HG03095 (cell line): ENCODE results near the gene SOX10.
"Not testable (repeated sequence)": the region's sequence is repeated elsewhere in the genome, so short reads cannot be mapped to it uniquely, and the experiment has no call there.

Experiments used
- ATAC-seq: cut with Tn5 transposase; IDR thresholded peaks from one replicate; pipeline ENCODE4 v1.9.1; 2021; ENCODE audit warnings: moderate library complexity; ENCODE audit not compliant: unreplicated experiment

The SOX10 gene

GRCh38 chr22:37986371-37986770 is 2.0 kb upstream of the SOX10 start:
- ATAC-seq: no peak

- ATAC-seq: no peak
Observed at GRCh38 chr22:37985751-37986281, 1.5 kb upstream of the SOX10 start.

GRCh38 chr22:37985050-37985585 is 763 bp upstream of the SOX10 start:
- no peak for ATAC-seq

DNA sequence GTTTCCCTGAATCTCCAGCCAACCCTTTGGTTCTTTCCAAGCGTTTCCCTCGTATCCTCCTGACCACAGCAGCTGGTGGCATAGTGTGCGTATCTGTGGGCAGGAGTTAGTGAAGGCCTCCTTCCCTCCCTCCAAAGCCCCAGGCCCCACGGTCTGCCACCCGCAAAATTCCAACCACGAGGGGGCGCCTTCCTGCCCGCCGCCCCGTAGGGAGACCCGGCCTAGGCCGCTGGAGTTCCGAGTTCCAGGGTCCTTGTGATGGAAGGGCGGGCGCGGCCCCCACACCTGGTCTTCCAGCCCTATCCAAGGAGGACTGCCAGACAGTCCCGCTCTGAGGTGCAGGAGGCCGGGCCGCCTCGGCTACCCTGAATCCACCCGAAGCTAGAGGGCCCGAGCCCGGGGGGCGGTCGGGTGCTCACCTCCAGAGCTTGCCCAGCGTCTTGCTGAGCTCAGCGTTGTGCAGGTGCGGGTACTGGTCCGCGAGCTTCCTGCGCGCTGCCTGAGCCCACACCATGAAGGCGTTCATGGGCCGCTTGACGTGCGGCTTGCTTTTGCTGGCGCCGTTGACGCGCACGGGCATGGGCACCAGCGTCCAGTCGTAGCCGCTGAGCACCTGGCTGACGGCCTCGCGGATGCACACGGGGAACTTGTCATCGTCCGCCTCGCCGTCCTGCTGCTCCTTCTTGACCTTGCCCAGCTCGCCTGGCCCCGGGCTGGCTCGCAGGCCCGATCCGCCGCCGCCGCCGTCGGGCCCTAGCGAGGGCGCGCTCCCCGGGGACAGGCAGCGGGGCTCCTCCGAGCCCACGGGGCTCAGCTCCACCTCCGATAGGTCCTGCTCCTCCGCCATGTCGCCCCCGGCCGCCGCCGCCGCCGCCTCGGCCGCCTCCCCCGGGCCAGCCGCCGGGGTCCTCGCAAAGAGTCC is 1.2 kb downstream of the SOX10 start:
- no peak for ATAC-seq

DNA sequence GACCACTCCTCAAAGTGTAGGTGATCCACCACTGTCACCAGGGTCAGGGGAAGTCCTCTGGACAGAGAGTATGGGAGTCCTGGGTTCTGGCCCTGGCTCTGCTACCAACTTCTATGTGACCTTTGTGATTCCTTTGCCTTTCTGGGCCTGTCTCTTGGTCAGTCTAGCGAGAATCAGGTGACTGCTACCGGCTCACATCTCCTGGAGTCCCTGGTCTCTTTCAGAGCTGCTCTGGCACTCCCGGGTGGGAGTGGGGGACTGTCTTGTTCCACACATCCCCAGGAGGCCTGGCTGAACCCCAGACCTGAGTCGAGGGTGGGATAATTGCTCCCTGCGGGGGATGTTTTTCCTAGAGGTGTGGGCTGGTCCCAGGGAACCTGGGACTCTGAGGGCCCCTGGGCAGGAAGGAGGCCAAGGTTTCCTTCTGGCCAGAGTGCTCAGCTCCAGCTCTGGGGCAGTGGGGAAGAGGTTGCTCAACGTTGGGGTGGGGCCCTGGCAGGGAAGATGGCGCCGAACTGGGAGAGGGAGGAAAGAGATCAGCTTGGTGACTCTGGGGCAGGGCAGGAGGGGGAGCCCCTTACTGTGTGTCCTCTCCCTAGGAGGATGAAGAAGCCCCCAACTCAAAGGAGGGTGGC is 2.1 kb downstream of the SOX10 start:
- ATAC-seq: no peak

DNA sequence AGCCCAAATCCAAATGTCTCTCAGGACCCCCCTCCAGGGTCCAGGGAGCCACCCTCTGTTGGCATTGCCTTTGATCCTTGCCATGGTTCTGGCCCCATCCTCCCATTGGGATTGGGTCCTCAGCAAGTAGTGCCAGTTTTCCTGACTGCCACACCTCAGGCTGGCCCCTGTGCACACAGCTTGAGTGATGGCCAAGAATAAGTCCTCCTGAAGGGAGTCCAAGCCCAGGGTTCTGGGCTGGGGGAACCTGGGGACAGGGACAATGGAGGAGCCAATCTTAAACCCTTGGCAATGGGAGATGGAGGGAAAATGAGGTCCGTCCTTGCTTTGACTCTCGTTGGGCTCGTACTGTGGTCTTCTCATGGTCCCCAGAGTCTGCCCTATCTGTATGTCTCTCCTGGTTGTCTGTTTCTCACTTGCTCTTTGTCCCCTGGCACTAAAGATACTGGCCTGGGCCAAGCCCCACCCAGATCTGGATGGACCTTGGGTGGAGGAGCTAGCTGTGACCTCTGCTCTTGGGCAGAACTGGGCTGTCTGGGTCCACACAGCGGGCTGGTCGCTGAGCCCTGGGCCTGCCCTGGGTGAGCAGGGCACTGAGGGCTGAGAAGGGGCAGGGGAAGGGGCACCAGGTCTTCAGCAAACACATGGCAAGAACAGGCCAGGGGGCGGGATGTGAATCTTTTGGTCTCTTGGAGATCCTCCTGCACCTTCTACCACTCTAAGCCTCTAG is 2.9 kb downstream of the SOX10 start:
- ATAC-seq: no peak

DNA sequence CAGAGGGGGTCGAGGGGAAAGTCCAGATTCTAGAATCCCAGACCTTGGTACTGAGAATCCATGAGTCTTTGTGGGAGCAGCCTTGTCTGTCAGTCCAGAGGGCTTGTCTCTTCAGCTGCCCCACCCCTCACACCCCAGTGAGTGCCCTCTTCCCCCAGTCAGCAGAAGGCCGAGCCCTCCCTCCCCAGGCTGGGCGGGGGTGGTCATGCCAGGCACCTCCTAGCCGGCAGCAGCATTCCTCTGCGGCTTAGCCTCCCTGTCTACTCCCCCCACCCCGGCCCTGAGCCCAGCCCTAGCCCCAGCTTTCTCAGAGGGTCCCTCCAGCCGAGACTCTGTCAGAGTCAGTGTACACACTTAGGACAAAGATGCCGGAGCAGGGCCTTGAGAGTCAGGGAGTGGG is 4.6 kb downstream of the SOX10 start:
- ATAC-seq: no peak

- ATAC-seq: no peak
Observed at GRCh38 chr22:37976547-37976946, 7.8 kb downstream of the SOX10 start.

- ATAC-seq: not testable (repeated sequence)
Observed at GRCh38 chr22:37976022-37976421, 8.3 kb downstream of the SOX10 start.

GRCh38 chr22:37975153-37975552 is 9.2 kb downstream of the SOX10 start:
- no peak for ATAC-seq

GRCh38 chr22:37973271-37974170 is 10.8 kb downstream of the SOX10 start:
- ATAC-seq: no peak

DNA sequence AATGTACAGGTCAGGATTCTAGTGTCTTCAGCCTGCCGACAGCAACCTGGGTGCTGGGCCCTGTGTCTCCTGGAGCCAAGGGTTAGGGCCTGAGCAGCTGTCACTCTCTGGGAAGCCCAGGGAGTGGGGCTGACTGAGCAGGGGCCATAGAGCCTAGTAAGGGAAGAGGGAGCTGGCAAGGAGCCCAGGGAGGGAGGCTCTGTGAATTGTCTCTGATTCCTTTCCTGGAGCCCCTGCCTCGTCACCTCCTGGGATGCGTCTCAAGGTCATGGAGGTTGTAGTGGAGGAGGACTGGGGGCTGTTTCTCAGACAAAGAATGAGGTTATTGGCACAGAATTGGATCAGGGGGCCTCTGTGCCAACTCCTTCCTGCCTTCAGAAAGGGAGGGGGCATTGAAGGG is 11.8 kb downstream of the SOX10 start:
- no peak for ATAC-seq

DNA sequence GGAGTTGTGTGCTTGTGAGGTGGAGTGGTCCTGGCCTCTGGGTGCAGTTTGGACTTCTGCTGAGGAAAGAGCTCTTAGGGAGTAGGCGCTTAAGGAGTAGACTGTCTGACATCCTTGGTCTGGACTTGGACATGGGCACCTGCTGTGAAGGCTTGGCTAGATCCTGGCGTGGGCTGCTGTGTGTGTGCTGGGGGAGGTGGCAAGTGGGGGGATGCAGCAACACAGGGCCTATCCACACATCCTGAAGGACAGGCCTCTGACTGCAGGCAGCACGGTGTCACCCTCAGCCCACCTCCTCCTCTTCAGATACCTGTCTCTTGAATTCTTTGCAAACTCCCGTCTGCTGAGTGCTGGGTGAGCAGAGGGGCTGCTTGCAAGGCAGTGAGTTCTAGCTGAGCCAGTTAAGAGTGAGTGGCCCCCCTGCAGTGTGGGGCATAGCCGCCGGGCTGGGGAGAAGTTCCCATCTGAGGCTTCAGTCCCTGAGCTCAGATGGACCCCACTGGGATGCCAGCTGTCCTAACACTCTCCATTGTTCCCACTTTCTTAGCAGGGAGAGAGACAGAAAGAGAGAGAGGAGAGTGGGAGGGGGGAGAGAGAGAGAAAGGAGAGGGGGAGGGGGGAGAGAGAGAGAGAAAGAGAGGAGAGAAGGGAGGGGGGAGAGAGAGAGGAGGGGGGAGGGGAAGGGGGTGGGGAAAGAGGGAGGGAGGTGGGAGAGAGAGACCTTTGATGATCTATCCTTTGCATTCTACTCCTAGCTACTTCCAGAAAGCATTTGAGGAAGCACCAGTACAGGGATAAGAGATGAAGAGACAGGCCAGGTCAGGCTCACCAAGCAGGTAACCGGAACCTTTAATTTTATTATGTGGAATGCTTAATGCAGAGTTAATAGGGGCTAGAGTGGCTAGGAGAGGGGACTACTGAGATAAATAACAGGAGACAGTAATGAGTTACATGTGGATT is 12.6 kb downstream of the SOX10 start:
- ATAC-seq: no peak

GRCh38 chr22:37970864-37971263 is 13.5 kb downstream of the SOX10 start:
- no peak for ATAC-seq

DNA sequence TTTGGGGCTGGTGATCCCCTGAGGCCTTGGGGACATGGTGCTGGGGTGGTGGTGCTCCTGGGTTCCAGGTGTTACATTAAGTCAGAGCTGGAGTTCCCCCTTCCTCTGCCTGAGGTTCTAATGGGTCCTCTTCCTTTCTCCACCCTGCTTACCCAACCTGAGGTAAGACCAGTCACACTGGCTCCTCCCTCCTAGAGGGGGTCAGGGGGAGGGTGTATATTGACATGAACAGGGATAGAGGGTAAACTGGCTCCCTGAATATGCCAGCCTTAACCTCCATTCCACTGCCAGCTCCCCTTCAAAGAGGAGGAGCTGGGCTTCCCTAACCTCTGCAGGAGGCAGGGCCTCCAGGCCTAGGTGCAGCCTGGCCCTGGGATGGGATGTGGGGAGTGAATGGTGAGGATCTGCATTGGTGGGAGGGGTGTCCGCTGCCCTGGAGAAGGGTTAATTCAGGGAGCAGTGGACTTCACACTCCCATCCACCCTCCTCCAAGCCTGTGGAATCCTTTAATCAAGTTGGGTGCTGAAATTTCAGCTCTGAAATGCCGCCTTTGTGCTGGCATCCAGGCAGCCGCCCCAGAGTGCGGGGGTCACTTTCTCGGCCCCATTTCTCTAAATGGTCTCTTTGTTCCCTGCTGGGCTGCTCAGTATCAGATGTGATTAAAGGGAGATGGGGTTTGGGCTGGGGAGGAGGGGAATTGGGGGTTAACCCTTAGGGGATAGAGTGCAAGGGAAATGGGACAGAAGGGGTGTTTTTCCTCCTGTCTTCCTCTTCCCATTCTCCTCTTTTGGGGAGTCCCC is 15.7 kb downstream of the SOX10 start:
- ATAC-seq: no peak

DNA sequence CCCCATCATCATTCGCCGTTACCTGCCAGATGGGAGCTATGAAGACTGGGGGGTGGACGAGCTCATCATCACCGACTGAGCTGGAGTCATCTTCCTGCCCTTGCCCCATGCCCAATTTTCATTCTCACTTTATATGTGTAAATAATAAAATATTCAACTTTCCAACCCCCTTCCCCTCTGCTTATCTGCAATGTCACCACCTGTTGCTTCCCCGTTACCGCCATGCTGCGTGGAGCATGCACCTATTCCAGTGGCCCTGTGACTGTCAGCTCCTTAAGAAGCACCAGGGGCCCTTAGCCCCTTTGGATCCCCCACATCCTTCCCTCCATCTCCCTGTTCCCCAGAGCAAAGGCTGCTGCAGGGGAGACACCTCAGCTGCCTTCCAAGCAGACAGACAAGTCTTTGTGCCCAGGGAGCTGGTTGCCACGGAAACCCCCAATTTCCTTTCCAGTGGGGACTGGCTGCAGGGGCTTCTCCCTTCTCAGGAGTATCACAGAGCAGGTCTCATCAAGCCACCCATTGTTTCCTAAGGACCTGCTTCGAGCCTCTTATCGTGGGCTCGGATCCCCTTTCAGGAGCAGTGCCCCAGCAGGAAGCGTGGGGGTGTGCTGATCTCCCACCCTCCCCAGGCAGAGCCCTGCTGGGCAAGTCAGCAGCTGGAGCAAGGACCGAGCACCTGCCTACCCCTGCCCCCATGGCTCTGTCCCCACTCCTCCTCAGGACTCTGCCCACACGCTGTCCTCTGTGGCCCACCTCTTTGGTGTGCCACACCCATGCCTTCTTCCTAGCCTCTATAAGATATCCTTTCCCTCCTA is 16.5 kb downstream of the SOX10 start:
- ATAC-seq: no peak

- ATAC-seq: no peak
Observed at GRCh38 chr22:37967147-37967546, 17.2 kb downstream of the SOX10 start.
